ENCODE measurements around the gene PRSS58. TPM values are rescaled to one million over a fixed set of nuclear protein-coding genes. Genes with fewer than 3 reads are reported as not detected.

The PRSS58 gene
- total RNA-seq, 1 donor from 2014 or later, result not detected

- Mint-ChIP-seq H3K27ac (ENCODE audit: unreplicated experiment) (no peak overlapping the region), H3K4me3 (no peak overlapping the region)
Measured at GRCh38 chr7:142279601-142280000, 21.7 kb upstream of the PRSS58 start.

GRCh38 chr7:142275028-142275427 lies 17.2 kb upstream of the PRSS58 start:
- Mint-ChIP-seq H3K27me3 (ENCODE audit: low read depth) (peaks cover 34% of the 10 kb centered on the region), H3K36me3 (ENCODE audit: low read depth) (peaks cover 8% of the 10 kb centered on the region), H3K9me3 (peaks cover 13% of the 10 kb centered on the region), H3K4me1 (peaks cover 5% of the 10 kb centered on the region), H3K4me3 (no peak overlapping the region), H3K27ac (ENCODE audit: unreplicated experiment) (no peak overlapping the region)
- TF ChIP-seq, protein P1, sequence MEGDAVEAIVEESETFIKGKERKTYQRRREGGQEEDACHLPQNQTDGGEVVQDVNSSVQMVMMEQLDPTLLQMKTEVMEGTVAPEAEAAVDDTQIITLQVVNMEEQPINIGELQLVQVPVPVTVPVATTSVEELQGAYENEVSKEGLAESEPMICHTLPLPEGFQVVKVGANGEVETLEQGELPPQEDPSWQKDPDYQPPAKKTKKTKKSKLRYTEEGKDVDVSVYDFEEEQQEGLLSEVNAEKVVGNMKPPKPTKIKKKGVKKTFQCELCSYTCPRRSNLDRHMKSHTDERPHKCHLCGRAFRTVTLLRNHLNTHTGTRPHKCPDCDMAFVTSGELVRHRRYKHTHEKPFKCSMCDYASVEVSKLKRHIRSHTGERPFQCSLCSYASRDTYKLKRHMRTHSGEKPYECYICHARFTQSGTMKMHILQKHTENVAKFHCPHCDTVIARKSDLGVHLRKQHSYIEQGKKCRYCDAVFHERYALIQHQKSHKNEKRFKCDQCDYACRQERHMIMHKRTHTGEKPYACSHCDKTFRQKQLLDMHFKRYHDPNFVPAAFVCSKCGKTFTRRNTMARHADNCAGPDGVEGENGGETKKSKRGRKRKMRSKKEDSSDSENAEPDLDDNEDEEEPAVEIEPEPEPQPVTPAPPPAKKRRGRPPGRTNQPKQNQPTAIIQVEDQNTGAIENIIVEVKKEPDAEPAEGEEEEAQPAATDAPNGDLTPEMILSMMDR (conservative IDR thresholded peaks at IDR 0.05), result no peak
- no peak for DNase-seq (ENCODE audit: low read depth, low spot score)

More at GRCh38 chr7:142279601-142280000, 21.7 kb upstream of the PRSS58 start:
- peaks cover 13% of the 10 kb centered on the region for H3K9me3 Mint-ChIP-seq
- TF ChIP-seq, protein P1 (conservative IDR thresholded peaks at IDR 0.05), result no peak
- DNase-seq (ENCODE audit: low read depth, low spot score), result no peak
- H3K36me3 Mint-ChIP-seq (ENCODE audit: low read depth), result peaks cover 8% of the 10 kb centered on the region
- peaks cover 58% of the 10 kb centered on the region for H3K27me3 Mint-ChIP-seq (ENCODE audit: low read depth)
- H3K4me1 Mint-ChIP-seq, result no peaks in the 10 kb centered on the region

DNA sequence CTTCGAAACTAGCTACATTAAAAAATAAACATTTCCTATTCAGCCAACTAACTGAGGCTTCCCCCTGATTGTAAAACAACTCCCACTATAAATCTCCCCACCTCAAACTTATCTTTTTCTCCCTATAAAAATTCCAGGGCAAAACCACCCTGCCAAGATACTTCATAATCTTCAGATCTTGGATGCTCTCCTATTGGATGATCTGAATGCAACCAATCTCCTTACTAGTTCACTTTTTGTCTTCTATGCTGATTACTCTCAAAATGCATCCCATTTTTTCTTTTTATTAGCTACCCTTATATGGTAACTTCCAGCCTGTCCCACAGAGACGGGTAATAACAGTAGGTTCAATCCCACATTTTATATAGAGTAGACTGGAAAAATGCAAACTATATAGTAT lies 15.0 kb upstream of the PRSS58 start:
- Mint-ChIP-seq H3K4me1 (peaks cover 5% of the 10 kb centered on the region), H3K9me3 (peaks cover 12% of the 10 kb centered on the region), H3K27me3 (ENCODE audit: low read depth) (peaks cover 13% of the 10 kb centered on the region), H3K27ac (ENCODE audit: unreplicated experiment) (no peak overlapping the region), H3K4me3 (no peak overlapping the region), H3K36me3 (ENCODE audit: low read depth) (peaks cover 8% of the 10 kb centered on the region)
- TF ChIP-seq, protein P1 (conservative IDR thresholded peaks at IDR 0.05), result no peak
- no peak for DNase-seq (ENCODE audit: low read depth, low spot score)

GRCh38 chr7:142263598-142264380 lies 5.9 kb upstream of the PRSS58 start:
- peaks cover 32% of the 10 kb centered on the region for H3K27me3 Mint-ChIP-seq (ENCODE audit: low read depth)
- no peak overlapping the region for H3K27ac Mint-ChIP-seq (ENCODE audit: unreplicated experiment)
- no peaks in the 10 kb centered on the region for H3K4me1 Mint-ChIP-seq
- DNase-seq (ENCODE audit: low read depth, low spot score), result no peak
- H3K9me3 Mint-ChIP-seq, result peaks cover 7% of the 10 kb centered on the region
- no peak overlapping the region for H3K4me3 Mint-ChIP-seq
- TF ChIP-seq, protein P1 (conservative IDR thresholded peaks at IDR 0.05), result no peak
- no peaks in the 10 kb centered on the region for H3K36me3 Mint-ChIP-seq (ENCODE audit: low read depth)

DNA sequence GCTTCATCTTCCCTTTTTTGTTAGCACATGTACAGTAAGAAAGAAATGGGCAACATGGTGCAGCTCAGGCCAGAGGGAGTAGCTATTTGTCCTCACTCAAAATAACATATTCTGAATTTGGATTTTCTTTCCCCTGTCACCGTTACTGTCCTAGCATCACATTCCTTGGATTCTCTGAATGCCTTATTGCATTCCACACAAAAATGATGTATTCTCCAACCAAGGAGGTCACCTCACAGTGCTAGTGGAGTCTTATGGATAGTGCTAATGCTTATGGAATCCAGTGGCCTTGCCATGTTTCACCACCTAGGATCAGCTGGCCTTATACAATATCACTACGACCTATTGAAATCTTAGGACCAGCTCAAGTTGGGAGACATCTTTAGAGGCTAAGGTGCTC lies 7.2 kb downstream of the PRSS58 start:
- no peak overlapping the region for H3K4me3 Mint-ChIP-seq
- no peak for DNase-seq (ENCODE audit: low read depth, low spot score)
- no peak overlapping the region for H3K27ac Mint-ChIP-seq (ENCODE audit: unreplicated experiment)
- TF ChIP-seq, protein P1 (conservative IDR thresholded peaks at IDR 0.05), result no peak
- H3K9me3 Mint-ChIP-seq, result no peaks in the 10 kb centered on the region
- no peaks in the 10 kb centered on the region for H3K4me1 Mint-ChIP-seq
- no peaks in the 10 kb centered on the region for H3K27me3 Mint-ChIP-seq (ENCODE audit: low read depth)
- H3K36me3 Mint-ChIP-seq (ENCODE audit: low read depth), result no peaks in the 10 kb centered on the region

All from neural crest cell (in vitro differentiated cells).